Liver (tissue), 9 donors: Measurements from ENCODE around the gene CEBPG. TPM values are rescaled to one million over a fixed set of nuclear protein-coding genes. Genes with fewer than 3 reads are reported as not detected.

Experiments used
- DNase-seq: peaks from one replicate; pipeline ENCODE4 v3.0.0-alpha.2; 2017; ENCODE audit warnings: low spot score
- H3K27ac ChIP-seq, 2 donors: one replicate each; pipeline ENCODE4 v1.7.0; 2013; ENCODE audit warnings: inconsistent platforms in 2 of 2, low read length in 2 of 2, control low read depth in 1 of 2, low read depth in 1 of 2, mild to moderate bottlenecking in 1 of 2
- H3K27me3 ChIP-seq, 4 donors: one replicate each; pipeline versions ENCODE4 v1.6.1 to v1.7.0; 2013; ENCODE audit warnings: low read length in 3 of 4, inconsistent platforms in 1 of 4, mild to moderate bottlenecking in 1 of 4, moderate library complexity in 1 of 4; ENCODE audit not compliant: control insufficient read depth in 4 of 4, insufficient read depth in 4 of 4
- H3K36me3 ChIP-seq, 4 donors: one replicate each; pipeline versions ENCODE4 v1.6.1 to v1.7.0; 2013; ENCODE audit warnings: low read length in 3 of 4, mild to moderate bottlenecking in 3 of 4, low read depth in 1 of 4, moderate library complexity in 1 of 4; ENCODE audit not compliant: control insufficient read depth in 4 of 4, insufficient read depth in 3 of 4
- H3K4me1 ChIP-seq, 4 donors: one replicate each; pipeline versions ENCODE4 v1.6.1 to v1.7.0; 2013; ENCODE audit warnings: low read length in 3 of 4, mild to moderate bottlenecking in 3 of 4, moderate library complexity in 1 of 4; ENCODE audit not compliant: control insufficient read depth in 4 of 4, insufficient read depth in 4 of 4
- H3K4me3 ChIP-seq, 3 donors: one replicate each; pipeline versions ENCODE4 v1.6.1 to v1.7.0; 2013; ENCODE audit warnings: low read length in 3 of 3, control low read depth in 1 of 3, low read depth in 1 of 3, mild to moderate bottlenecking in 1 of 3
- H3K9ac ChIP-seq, 2 donors: one replicate each; pipeline ENCODE4 v1.7.0; 2013; ENCODE audit warnings: low read length in 2 of 2, mild to moderate bottlenecking in 2 of 2, moderate library complexity in 2 of 2, control low read depth in 1 of 2, low read depth in 1 of 2
- H3K9me3 ChIP-seq, 4 donors: one replicate each; pipeline versions ENCODE4 v1.6.1 to v1.7.0; 2013; ENCODE audit warnings: low read length in 3 of 4; ENCODE audit not compliant: control insufficient read depth in 4 of 4
- EGR1 ChIP-seq, 2 donors: IDR thresholded peaks; 2 replicates each; pipeline ENCODE4 v1.6.1; 2016 to 2018; ENCODE audit warnings: antibody characterized with exemption in 2 of 2, low read depth in 2 of 2
- FOXA1 ChIP-seq: IDR thresholded peaks from 2 replicates; pipeline ENCODE4 v1.6.1; 2016; ENCODE audit warnings: antibody characterized with exemption
- FOXA2 ChIP-seq: IDR thresholded peaks from 2 replicates; pipeline ENCODE4 v1.6.1; 2016; ENCODE audit warnings: antibody characterized with exemption
- GABPA ChIP-seq, 2 donors: IDR thresholded peaks in 1 of 2; conservative IDR thresholded peaks in 1 of 2; 2 replicates each; pipeline ENCODE4 v1.6.1; 2016; ENCODE audit warnings: antibody characterized with exemption in 2 of 2, mild to moderate bottlenecking in 1 of 2, moderate library complexity in 1 of 2
- HNF4A ChIP-seq, 2 donors: conservative IDR thresholded peaks; 2 replicates each; pipeline ENCODE4 v1.6.1; 2016; ENCODE audit warnings: antibody characterized with exemption in 2 of 2, mild to moderate bottlenecking in 2 of 2
- HNF4G ChIP-seq: IDR thresholded peaks from 2 replicates; pipeline ENCODE4 v1.6.1; 2016; ENCODE audit warnings: antibody characterized with exemption
- JUND ChIP-seq, 2 donors: IDR thresholded peaks; 2 replicates each; pipeline ENCODE4 v1.6.1; 2016; ENCODE audit warnings: antibody characterized with exemption in 2 of 2
- NR2F2 ChIP-seq: IDR thresholded peaks from 2 replicates; pipeline ENCODE4 v1.6.1; 2016; ENCODE audit warnings: antibody characterized with exemption
- RXRA ChIP-seq, 2 donors: IDR thresholded peaks; 2 replicates each; pipeline ENCODE4 v1.6.1; 2017 to 2018; ENCODE audit warnings: antibody characterized with exemption in 2 of 2, mild to moderate bottlenecking in 1 of 2
- SP1 ChIP-seq: IDR thresholded peaks from 2 replicates; pipeline ENCODE4 v1.6.1; 2018; ENCODE audit warnings: antibody characterized with exemption, mild to moderate bottlenecking
- TAF1 ChIP-seq: conservative IDR thresholded peaks from 2 replicates; pipeline ENCODE4 v1.6.1; 2016; ENCODE audit warnings: antibody characterized with exemption, mild to moderate bottlenecking
- YY1 ChIP-seq: IDR thresholded peaks from 2 replicates; pipeline ENCODE4 v1.6.1; 2016; ENCODE audit warnings: antibody characterized with exemption, mild to moderate bottlenecking
- WGBS: extraction: QIAGEN DNeasy Blood & Tissue Kit; methylation state at CpG from one replicate; pipeline ENCODE4 v1.1.7; 2013; 5-methylcytosine and 5-hydroxymethylcytosine counted together
- polyA plus RNA-seq, 2 donors: library from polyadenylated mRNA; stranded (reverse) in 1 of 2; unstranded in 1 of 2; fragments of 200-250 nt in 1 of 2; fragments of >200 nt in 1 of 2; fragmentation: Nextera tagmentation in 1 of 2; extraction: Ambion mirVana in 1 of 2; gene quantifications; one replicate each; pipeline versions ENCODE4 v1.2.1 to v1.2.3, GENCODE V29; 2013 to 2015
- total RNA-seq, 2 donors: library from RNA; depleted of rRNA; stranded (reverse); fragments of >200 nt; gene quantifications; one replicate each; pipeline ENCODE4 v1.2.3, GENCODE V29; 2014
- TF ChIP-seq, protein P1 (sequence below): IDR thresholded peaks from 2 replicates; pipeline ENCODE4 v1.6.1; 2016; ENCODE audit warnings: antibody characterized with exemption
- TF ChIP-seq, protein P2 (sequence below): IDR thresholded peaks from 2 replicates; pipeline ENCODE4 v1.6.1; 2016; ENCODE audit warnings: antibody characterized with exemption
- TF ChIP-seq, protein P3 (sequence below): IDR thresholded peaks from 2 replicates; pipeline ENCODE4 v1.6.1; 2016; ENCODE audit warnings: antibody characterized with exemption
- TF ChIP-seq, protein P4 (sequence below): IDR thresholded peaks from 2 replicates; pipeline ENCODE4 v1.6.1; 2016; ENCODE audit warnings: antibody characterized with exemption, mild to moderate bottlenecking
- donor health status: healthy.
- donor health status: healthy.
- donor health status: healthy.
- donor health status: healthy.
- donor health status: healthy.

Gene CEBPG
- total and polyA plus RNA-seq, 4 donors = 16.9 to 36.1 (median 24.2) TPM

DNA sequence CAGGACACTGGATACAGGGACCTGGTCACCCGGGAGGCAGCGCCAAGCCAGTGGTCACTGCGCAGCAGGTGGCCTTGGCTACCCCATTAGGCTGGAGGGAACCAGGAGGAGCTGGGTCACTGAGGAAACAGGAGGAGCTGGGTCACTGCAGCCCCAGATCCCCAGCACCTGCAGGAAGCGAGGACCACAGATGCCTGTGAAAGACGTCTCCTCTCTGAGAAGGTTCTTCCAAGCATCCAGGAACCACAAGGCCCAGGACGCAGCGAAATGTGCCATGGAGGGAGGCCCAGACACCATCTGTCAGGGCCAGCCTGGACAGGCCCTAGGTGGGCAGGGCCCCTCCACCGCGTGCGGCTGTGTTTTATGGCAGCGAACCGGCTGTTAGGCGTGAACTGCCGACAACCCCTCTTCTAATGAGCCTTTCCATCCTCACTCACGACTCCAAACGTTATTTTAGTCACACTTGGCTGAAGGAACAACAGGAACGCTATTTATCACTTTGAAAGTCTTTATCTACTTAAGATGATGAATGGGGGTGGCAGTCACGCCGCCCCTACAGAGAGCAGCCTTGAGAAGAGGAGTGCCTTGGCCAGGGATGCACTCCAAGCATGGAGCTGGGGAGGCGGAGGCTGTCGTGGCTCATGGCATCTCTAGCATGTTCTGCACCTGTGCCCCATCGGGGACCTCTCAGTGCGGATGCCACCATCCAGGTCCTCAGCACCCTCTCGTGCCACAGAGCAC, 53.3 kb downstream of the CEBPG start:
- TF ChIP-seq RXRA (IDR thresholded peaks at IDR 0.05) (no peak), SP1 (no peak), HNF4G (no peak), YY1 (no peak), JUND (IDR thresholded peaks at IDR 0.05) (no peak), TAF1 (no peak), FOXA1 (no peak), EGR1 (IDR thresholded peaks at IDR 0.05; ENCODE audit: low read depth in 2 of 2) (no peak), HNF4A (conservative IDR thresholded peaks at IDR 0.05) (no peak), GABPA (IDR thresholded peaks at IDR 0.05 in 1 of 2, conservative IDR thresholded peaks at IDR 0.05 in 1 of 2) (no peak)
- TF ChIP-seq, protein P1, sequence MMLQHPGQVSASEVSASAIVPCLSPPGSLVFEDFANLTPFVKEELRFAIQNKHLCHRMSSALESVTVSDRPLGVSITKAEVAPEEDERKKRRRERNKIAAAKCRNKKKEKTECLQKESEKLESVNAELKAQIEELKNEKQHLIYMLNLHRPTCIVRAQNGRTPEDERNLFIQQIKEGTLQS = no peak
- TF ChIP-seq, protein P2, sequence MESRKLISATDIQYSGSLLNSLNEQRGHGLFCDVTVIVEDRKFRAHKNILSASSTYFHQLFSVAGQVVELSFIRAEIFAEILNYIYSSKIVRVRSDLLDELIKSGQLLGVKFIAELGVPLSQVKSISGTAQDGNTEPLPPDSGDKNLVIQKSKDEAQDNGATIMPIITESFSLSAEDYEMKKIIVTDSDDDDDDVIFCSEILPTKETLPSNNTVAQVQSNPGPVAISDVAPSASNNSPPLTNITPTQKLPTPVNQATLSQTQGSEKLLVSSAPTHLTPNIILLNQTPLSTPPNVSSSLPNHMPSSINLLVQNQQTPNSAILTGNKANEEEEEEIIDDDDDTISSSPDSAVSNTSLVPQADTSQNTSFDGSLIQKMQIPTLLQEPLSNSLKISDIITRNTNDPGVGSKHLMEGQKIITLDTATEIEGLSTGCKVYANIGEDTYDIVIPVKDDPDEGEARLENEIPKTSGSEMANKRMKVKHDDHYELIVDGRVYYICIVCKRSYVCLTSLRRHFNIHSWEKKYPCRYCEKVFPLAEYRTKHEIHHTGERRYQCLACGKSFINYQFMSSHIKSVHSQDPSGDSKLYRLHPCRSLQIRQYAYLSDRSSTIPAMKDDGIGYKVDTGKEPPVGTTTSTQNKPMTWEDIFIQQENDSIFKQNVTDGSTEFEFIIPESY = no peak
- TF ChIP-seq, protein P3, sequence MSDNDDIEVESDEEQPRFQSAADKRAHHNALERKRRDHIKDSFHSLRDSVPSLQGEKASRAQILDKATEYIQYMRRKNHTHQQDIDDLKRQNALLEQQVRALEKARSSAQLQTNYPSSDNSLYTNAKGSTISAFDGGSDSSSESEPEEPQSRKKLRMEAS = no peak
- TF ChIP-seq, protein P4, sequence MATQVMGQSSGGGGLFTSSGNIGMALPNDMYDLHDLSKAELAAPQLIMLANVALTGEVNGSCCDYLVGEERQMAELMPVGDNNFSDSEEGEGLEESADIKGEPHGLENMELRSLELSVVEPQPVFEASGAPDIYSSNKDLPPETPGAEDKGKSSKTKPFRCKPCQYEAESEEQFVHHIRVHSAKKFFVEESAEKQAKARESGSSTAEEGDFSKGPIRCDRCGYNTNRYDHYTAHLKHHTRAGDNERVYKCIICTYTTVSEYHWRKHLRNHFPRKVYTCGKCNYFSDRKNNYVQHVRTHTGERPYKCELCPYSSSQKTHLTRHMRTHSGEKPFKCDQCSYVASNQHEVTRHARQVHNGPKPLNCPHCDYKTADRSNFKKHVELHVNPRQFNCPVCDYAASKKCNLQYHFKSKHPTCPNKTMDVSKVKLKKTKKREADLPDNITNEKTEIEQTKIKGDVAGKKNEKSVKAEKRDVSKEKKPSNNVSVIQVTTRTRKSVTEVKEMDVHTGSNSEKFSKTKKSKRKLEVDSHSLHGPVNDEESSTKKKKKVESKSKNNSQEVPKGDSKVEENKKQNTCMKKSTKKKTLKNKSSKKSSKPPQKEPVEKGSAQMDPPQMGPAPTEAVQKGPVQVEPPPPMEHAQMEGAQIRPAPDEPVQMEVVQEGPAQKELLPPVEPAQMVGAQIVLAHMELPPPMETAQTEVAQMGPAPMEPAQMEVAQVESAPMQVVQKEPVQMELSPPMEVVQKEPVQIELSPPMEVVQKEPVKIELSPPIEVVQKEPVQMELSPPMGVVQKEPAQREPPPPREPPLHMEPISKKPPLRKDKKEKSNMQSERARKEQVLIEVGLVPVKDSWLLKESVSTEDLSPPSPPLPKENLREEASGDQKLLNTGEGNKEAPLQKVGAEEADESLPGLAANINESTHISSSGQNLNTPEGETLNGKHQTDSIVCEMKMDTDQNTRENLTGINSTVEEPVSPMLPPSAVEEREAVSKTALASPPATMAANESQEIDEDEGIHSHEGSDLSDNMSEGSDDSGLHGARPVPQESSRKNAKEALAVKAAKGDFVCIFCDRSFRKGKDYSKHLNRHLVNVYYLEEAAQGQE = no peak
- 92% methylated on average over 24 of the region's 24 CpGs for WGBS
- Histone ChIP-seq H3K27me3 (no peaks in the 10 kb centered on the region), H3K9me3 (no peaks in the 10 kb centered on the region), H3K36me3 (peaks cover 0 to 6% (median 1%) of the 10 kb centered on the region in 4 donors), H3K9ac (no peak overlapping the region), H3K4me1 (no peaks in the 10 kb centered on the region), H3K4me3 (no peak overlapping the region), H3K27ac (no peak overlapping the region)
- DNase-seq = no peak

DNA sequence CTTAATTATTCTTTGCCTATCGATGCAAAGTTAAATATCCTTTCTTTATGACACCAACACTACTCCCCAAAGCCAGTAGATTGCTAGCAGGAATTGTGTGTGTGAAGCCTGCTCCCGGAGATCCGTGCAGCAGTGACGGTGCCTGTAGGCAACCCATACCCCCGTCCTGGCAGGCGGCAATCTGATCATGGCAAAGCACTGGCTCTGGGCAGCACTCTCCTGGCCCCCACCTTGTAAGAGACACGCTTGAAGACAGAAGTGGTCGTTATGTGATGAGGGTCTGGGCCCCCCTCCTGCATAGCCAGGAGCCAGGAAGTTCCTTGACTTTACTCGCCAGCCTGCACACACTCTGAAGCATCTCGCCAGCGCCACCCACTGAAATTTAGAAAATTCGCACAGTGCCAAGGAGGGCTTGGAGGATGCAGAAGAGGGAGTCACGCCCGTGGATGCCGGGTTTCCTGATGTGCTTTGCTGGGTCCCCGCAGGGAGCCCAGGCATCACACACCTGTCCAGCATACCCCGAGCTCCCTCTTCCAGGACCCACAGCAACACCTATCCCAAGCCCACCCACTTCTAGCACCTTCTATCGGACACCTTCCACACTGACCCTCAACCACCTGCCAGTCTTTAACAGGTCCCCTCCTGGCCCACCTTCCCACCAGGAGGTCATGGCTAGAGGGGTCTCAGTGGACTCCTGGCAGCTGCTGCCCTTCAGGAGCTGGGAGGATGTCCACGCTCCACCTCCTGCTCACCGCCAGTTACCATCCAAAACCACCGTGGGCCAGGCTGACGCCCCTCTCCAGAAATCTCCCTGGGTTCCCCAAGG, 54.5 kb downstream of the CEBPG start:
- 95% methylated on average over 22 of the region's 22 CpGs for WGBS
- no peak for DNase-seq
- Histone ChIP-seq H3K36me3 (peaks cover 0 to 2% (median 1%) of the 10 kb centered on the region in 4 donors), H3K27me3 (no peaks in the 10 kb centered on the region), H3K4me3 (no peak overlapping the region), H3K27ac (no peak overlapping the region), H3K4me1 (no peaks in the 10 kb centered on the region), H3K9me3 (no peaks in the 10 kb centered on the region), H3K9ac (no peak overlapping the region)
- TF ChIP-seq SP1 (no peak), JUND (IDR thresholded peaks at IDR 0.05) (no peak), TAF1 (no peak), HNF4G (no peak), YY1 (no peak), FOXA2 (no peak), EGR1 (IDR thresholded peaks at IDR 0.05; ENCODE audit: low read depth in 2 of 2) (no peak), RXRA (IDR thresholded peaks at IDR 0.05) (no peak), FOXA1 (no peak), NR2F2 (no peak), HNF4A (conservative IDR thresholded peaks at IDR 0.05) (no peak), GABPA (IDR thresholded peaks at IDR 0.05 in 1 of 2, conservative IDR thresholded peaks at IDR 0.05 in 1 of 2) (no peak)
- TF ChIP-seq, protein P4 = no peak
- TF ChIP-seq, protein P1 = no peak
- TF ChIP-seq, protein P2 = no peak
